ENCODE data around the gene PDCD11. TPM values are rescaled to one million over a fixed set of nuclear protein-coding genes. Genes with fewer than 3 reads are reported as not detected.

The PDCD11 gene
- total RNA-seq, 2 donors from 2014 or later, result 13.0 to 32.0 TPM

DNA sequence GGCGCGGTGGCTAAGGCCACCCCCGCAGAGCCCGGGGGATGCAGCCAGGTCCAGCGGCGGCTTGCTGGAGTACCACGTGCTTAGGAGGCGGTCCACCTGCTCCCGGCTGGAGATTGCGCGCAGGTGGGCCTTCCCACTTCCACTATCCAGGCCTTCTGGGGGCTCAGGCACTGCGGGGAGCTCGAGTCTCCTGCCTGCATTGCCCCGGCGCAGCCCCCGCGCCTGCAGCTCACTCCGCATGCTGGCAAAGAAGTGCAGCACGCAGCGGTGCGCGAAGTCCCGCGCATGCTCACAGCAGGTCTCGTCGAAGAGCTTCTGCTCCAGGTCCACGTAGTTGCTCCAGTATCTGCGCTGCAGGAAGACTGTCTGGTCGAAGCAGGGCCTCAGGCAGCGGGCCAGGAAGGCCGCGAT is 76.8 kb downstream of the PDCD11 start:
- Histone ChIP-seq H3K9me3 (no peaks in the 10 kb centered on the region), H3K36me3 (replicated peaks in 1 of 2; ENCODE audit: insufficient read depth in 1 of 2, low read depth in 2 of 2) (no peaks in the 10 kb centered on the region), H3K27ac (no peak overlapping the region), H3K27me3 (no peaks in the 10 kb centered on the region), H3K4me1 (no peaks in the 10 kb centered on the region), H3K4me3 (no peak overlapping the region)
- intact Hi-C loops (cut with DNase I), result no loop called here
- ATAC-seq (no peak), DNase-seq (no peak)
- WGBS, 2 donors, result 71 to 79% methylated on average over 23 to 32 of the region's 32 CpGs
- TF ChIP-seq, protein P1, sequence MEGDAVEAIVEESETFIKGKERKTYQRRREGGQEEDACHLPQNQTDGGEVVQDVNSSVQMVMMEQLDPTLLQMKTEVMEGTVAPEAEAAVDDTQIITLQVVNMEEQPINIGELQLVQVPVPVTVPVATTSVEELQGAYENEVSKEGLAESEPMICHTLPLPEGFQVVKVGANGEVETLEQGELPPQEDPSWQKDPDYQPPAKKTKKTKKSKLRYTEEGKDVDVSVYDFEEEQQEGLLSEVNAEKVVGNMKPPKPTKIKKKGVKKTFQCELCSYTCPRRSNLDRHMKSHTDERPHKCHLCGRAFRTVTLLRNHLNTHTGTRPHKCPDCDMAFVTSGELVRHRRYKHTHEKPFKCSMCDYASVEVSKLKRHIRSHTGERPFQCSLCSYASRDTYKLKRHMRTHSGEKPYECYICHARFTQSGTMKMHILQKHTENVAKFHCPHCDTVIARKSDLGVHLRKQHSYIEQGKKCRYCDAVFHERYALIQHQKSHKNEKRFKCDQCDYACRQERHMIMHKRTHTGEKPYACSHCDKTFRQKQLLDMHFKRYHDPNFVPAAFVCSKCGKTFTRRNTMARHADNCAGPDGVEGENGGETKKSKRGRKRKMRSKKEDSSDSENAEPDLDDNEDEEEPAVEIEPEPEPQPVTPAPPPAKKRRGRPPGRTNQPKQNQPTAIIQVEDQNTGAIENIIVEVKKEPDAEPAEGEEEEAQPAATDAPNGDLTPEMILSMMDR (IDR thresholded peaks at IDR 0.05), result no peak
- TF ChIP-seq POLR2A (IDR thresholded peaks at IDR 0.05), result no peak

DNA sequence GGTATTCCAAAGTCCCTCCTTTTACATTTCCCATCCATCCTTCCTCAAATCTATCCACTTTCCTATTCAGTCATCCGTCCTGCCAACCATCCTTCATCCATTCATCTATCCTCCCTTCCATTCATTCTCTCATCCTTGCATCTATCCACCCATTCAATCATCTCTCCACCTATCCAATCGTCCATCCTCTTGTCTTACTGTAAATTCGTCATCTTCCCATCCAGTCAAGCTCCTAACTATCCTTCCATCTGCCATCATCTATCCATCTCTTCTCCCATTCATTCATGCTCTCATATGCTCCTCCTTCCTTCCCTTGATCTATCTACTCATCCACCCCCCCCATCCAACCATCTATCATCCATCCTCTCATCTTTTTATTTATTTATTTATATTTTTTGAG is 77.7 kb downstream of the PDCD11 start:
- Histone ChIP-seq H3K36me3 (replicated peaks in 1 of 2; ENCODE audit: insufficient read depth in 1 of 2, low read depth in 2 of 2) (no peaks in the 10 kb centered on the region), H3K4me3 (no peak overlapping the region), H3K4me1 (no peaks in the 10 kb centered on the region), H3K9me3 (no peaks in the 10 kb centered on the region), H3K27me3 (no peaks in the 10 kb centered on the region), H3K27ac (no peak overlapping the region)
- DNase-seq, result no peak
- no peak for ATAC-seq
- intact Hi-C loops (cut with DNase I), result no loop called here
- no peak for TF ChIP-seq POLR2A (IDR thresholded peaks at IDR 0.05)
- TF ChIP-seq, protein P1 (IDR thresholded peaks at IDR 0.05), result no peak
- WGBS, 2 donors, result 70 to 74% methylated on average over 3 of the region's 3 CpGs

DNA sequence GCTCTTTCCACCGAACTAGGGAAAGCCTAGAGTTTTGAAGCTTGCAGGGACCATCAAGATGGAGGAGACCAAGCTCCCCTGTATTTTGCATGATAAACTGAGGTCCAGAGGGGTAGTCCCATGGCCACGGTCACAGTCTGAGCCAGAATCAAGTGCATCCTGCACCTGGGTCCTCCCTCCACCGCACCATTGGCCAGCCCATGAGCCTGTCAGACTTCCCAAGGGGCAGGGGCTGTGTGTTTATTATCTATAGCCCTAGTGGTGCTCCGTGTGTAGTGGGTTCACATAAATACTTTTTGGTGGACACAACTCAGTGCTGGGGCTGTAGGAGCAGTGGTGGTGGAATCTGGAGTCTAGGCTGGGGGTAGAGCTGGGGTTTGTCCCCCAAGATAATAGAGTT is 79.0 kb downstream of the PDCD11 start:
- peaks cover 3% of the 10 kb centered on the region for H3K4me1 ChIP-seq
- 69 to 86% methylated on average over 4 of the region's 4 CpGs for WGBS, 2 donors
- H3K27me3 ChIP-seq, result no peaks in the 10 kb centered on the region
- no peak overlapping the region for H3K4me3 ChIP-seq
- TF ChIP-seq, protein P1 (IDR thresholded peaks at IDR 0.05), result no peak
- no peak for TF ChIP-seq POLR2A (IDR thresholded peaks at IDR 0.05)
- no peaks in the 10 kb centered on the region for H3K9me3 ChIP-seq
- no peaks in the 10 kb centered on the region for H3K36me3 ChIP-seq (replicated peaks in 1 of 2; ENCODE audit: insufficient read depth in 1 of 2, low read depth in 2 of 2)
- DNase-seq (no peak), ATAC-seq (no peak)
- no peak overlapping the region for H3K27ac ChIP-seq
- intact Hi-C loops (cut with DNase I), result loop anchor here (5.0 kb wide), 1 partner anchor 53 kb away; no protein-coding TSS in a partner anchor

DNA sequence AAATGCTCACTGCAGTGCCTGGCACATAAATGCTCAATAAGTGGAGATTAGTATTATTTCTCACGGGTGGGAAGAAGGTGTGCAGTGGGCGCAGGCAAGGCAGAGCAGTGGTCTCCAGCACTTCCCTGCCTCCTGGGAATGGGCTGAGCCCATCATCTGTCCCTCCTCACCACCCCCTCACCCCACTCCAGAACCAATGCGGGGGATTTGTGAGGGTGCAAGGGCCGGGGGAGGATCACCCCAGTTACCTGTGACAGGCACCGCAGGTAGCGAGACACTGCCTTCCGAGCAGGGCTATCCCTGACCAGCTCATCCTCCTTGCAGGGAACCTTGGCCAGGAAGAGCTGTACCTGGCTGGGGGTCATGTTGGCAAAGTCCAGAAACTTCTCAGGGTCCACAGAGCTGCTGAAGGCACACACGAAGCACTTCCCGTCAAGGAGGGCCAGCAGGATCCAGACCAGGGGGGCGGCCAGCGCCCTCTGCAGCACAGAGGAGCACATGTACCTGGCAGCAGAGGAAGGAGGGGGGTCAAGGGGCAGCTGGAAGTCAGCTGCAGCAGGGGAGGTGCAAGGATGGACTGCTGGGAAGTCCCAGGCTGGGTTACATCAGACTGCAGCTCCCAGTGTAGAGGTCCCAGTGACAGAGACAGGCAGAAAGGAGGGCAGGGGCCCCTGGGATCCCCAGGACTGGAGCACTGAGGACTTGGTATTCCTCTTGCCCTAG is 79.8 kb downstream of the PDCD11 start:
- ATAC-seq (no peak), DNase-seq (no peak)
- TF ChIP-seq, protein P1 (IDR thresholded peaks at IDR 0.05), result no peak
- no peak for TF ChIP-seq POLR2A (IDR thresholded peaks at IDR 0.05)

DNA sequence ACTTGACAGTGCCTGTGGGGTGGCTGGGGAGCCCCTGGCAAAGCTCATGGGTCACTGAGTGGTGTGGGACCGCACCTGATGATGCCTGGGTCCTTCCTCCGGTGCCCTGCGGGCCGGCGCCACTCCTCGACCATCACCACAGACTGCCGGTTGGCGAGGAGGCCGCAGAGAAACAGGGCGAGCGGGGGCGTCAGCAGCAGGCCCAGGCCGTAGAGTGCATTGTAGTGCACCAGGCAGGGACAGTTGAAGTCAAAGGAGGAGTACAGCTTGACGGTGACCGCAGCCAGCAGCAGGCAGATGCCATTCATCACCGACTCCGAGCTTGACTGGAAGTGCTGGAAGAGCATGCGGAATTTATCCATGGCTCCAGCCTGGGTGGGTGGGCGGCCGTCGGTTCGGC is 82.2 kb downstream of the PDCD11 start:
- H3K4me1 ChIP-seq, result peaks cover 8% of the 10 kb centered on the region
- 86 to 87% methylated on average over 15 to 22 of the region's 22 CpGs for WGBS, 2 donors
- H3K4me3 ChIP-seq, result no peak overlapping the region
- H3K9me3 ChIP-seq, result no peaks in the 10 kb centered on the region
- intact Hi-C loops (cut with DNase I), result loop anchor here (5.0 kb wide), 1 partner anchor 56 kb away; no protein-coding TSS in a partner anchor
- no peak for DNase-seq
- no peaks in the 10 kb centered on the region for H3K36me3 ChIP-seq (replicated peaks in 1 of 2; ENCODE audit: insufficient read depth in 1 of 2, low read depth in 2 of 2)
- TF ChIP-seq, protein P1 (IDR thresholded peaks at IDR 0.05), result no peak
- ATAC-seq, result no peak
- no peaks in the 10 kb centered on the region for H3K27me3 ChIP-seq
- H3K27ac ChIP-seq, result no peak overlapping the region

More for the DNA sequence above, 79.8 kb downstream of the PDCD11 start:
- H3K36me3 ChIP-seq (replicated peaks in 1 of 2; ENCODE audit: insufficient read depth in 1 of 2, low read depth in 2 of 2), result no peaks in the 10 kb centered on the region
- WGBS, 2 donors, result 60 to 72% methylated on average over 6 to 11 of the region's 11 CpGs
- no peaks in the 10 kb centered on the region for H3K27me3 ChIP-seq
- H3K9me3 ChIP-seq, result no peaks in the 10 kb centered on the region
- no peak overlapping the region for H3K27ac ChIP-seq
- H3K4me3 ChIP-seq, result no peak overlapping the region
- intact Hi-C loops (cut with DNase I), result loop anchor here (5.0 kb wide), 1 partner anchor 54 kb away; no protein-coding TSS in a partner anchor
- peaks cover 8% of the 10 kb centered on the region for H3K4me1 ChIP-seq
